IPS DF 6.9 (cell line): ENCODE data around the gene SMAD7.

ENCODE experiments used
- DNase-seq: peaks from one replicate; pipeline ENCODE4 v3.0.0-alpha.2; 2013; ENCODE audit warnings: low read depth, low spot score
- H3K27ac ChIP-seq: one replicate; pipeline ENCODE4 v1.5.1; 2013; ENCODE audit warnings: low read length, control low read depth
- H3K27me3 ChIP-seq: 2 replicates; pipeline ENCODE4 v1.6.1; 2013; ENCODE audit warnings: mild to moderate bottlenecking, low read length; ENCODE audit not compliant: control insufficient read depth, insufficient read depth
- H3K36me3 ChIP-seq: 2 replicates; pipeline ENCODE4 v1.6.1; 2013; ENCODE audit warnings: low read length; ENCODE audit not compliant: control insufficient read depth, insufficient read depth
- H3K4me1 ChIP-seq: 2 replicates; pipeline ENCODE4 v1.6.1; 2013; ENCODE audit warnings: low read length; ENCODE audit not compliant: control insufficient read depth, insufficient read depth
- H3K4me3 ChIP-seq: 2 replicates; pipeline ENCODE4 v1.5.1; 2013; ENCODE audit warnings: mild to moderate bottlenecking, low read length
- H3K9me3 ChIP-seq: 2 replicates; pipeline ENCODE4 v1.6.1; 2013; ENCODE audit warnings: low read length, inconsistent platforms; ENCODE audit not compliant: control insufficient read depth, insufficient read depth
- WGBS: extraction: QIAGEN DNeasy Blood & Tissue Kit; methylation state at CpG from one replicate; pipeline ENCODE4 v1.1.7; 2013; ENCODE audit warnings: mixed read lengths, missing lambda C conversion rate; ENCODE audit not compliant: insufficient read length, insufficient coverage; 5-methylcytosine and 5-hydroxymethylcytosine counted together

The SMAD7 gene

GRCh38 chr18:48952287-48953103 lies 1.7 kb upstream of the SMAD7 start:
- Histone ChIP-seq H3K27me3 (no peaks in the 10 kb centered on the region; the same call in 1 of the 2 replicates), H3K9me3 (no peaks in the 10 kb centered on the region), H3K4me3 (peak overlapping the region; percentile 59; the same call in 1 of the 2 replicates), H3K27ac (peak overlapping the region; percentile 16), H3K4me1 (peaks cover 1% of the 10 kb centered on the region; the same call in 1 of the 2 replicates), H3K36me3 (no peaks in the 10 kb centered on the region)
- no CpG with 5 or more reads among the region's 67 CpGs for WGBS
- no peak for DNase-seq

GRCh38 chr18:48951448-48952286 lies 902 bp upstream of the SMAD7 start:
- Histone ChIP-seq H3K4me3 (peak overlapping the region; percentile 59; the same call in 1 of the 2 replicates), H3K27me3 (no peaks in the 10 kb centered on the region), H3K9me3 (no peaks in the 10 kb centered on the region), H3K4me1 (peaks cover 2% of the 10 kb centered on the region; the same call in 1 of the 2 replicates), H3K36me3 (no peaks in the 10 kb centered on the region), H3K27ac (no peak overlapping the region)
- WGBS: no CpG with 5 or more reads among the region's 106 CpGs
- DNase-seq: no peak

GRCh38 chr18:48949606-48950535 lies 894 bp downstream of the SMAD7 start:
- no peaks in the 10 kb centered on the region for H3K27me3 ChIP-seq
- no peak overlapping the region for H3K27ac ChIP-seq
- H3K4me3 ChIP-seq: peak overlapping the region; percentile 53
- H3K4me1 ChIP-seq: peaks cover 4% of the 10 kb centered on the region
- H3K36me3 ChIP-seq: no peaks in the 10 kb centered on the region
- no CpG with 5 or more reads among the region's 79 CpGs for WGBS
- no peaks in the 10 kb centered on the region for H3K9me3 ChIP-seq
- DNase-seq: no peak

GRCh38 chr18:48949050-48949605 lies 1.6 kb downstream of the SMAD7 start:
- Histone ChIP-seq H3K27ac (no peak overlapping the region), H3K4me3 (peak overlapping the region; percentile 53; the same call in 1 of the 2 replicates), H3K27me3 (no peaks in the 10 kb centered on the region), H3K9me3 (no peaks in the 10 kb centered on the region), H3K36me3 (no peaks in the 10 kb centered on the region), H3K4me1 (peaks cover 4% of the 10 kb centered on the region)
- DNase-seq: no peak
- WGBS: no CpG with 5 or more reads among the region's 27 CpGs

- peak overlapping the region; percentile 53 for H3K4me3 ChIP-seq
- no peaks in the 10 kb centered on the region for H3K9me3 ChIP-seq
- H3K4me1 ChIP-seq: peaks cover 6% of the 10 kb centered on the region
- no CpG with 5 or more reads among the region's 52 CpGs for WGBS
- no peaks in the 10 kb centered on the region for H3K36me3 ChIP-seq
- no peak overlapping the region for H3K27ac ChIP-seq
- DNase-seq: no peak
- no peaks in the 10 kb centered on the region for H3K27me3 ChIP-seq
Measured at GRCh38 chr18:48948112-48949049, 2.4 kb downstream of the SMAD7 start.

GRCh38 chr18:48947560-48947959 lies 3.2 kb downstream of the SMAD7 start:
- H3K9me3 ChIP-seq: no peaks in the 10 kb centered on the region
- no peaks in the 10 kb centered on the region for H3K36me3 ChIP-seq
- H3K27ac ChIP-seq: no peak overlapping the region
- no CpG with 5 or more reads among the region's 3 CpGs for WGBS
- no peak for DNase-seq
- no peak overlapping the region; the same call in 1 of the 2 replicates for H3K4me3 ChIP-seq
- H3K4me1 ChIP-seq: peaks cover 6% of the 10 kb centered on the region
- H3K27me3 ChIP-seq: no peaks in the 10 kb centered on the region

GRCh38 chr18:48947092-48947491 lies 3.7 kb downstream of the SMAD7 start:
- Histone ChIP-seq H3K36me3 (no peaks in the 10 kb centered on the region), H3K9me3 (no peaks in the 10 kb centered on the region), H3K27ac (no peak overlapping the region), H3K4me3 (no peak overlapping the region), H3K4me1 (peaks cover 6% of the 10 kb centered on the region), H3K27me3 (no peaks in the 10 kb centered on the region)
- DNase-seq: no peak
- no CpG with 5 or more reads among the region's 10 CpGs for WGBS

GRCh38 chr18:48946329-48946835 lies 4.4 kb downstream of the SMAD7 start:
- no peak for DNase-seq
- no peak overlapping the region for H3K4me3 ChIP-seq
- no CpG with 5 or more reads among the region's 8 CpGs for WGBS
- no peak overlapping the region for H3K27ac ChIP-seq
- H3K4me1 ChIP-seq: peaks cover 6% of the 10 kb centered on the region
- H3K9me3 ChIP-seq: no peaks in the 10 kb centered on the region
- no peaks in the 10 kb centered on the region for H3K36me3 ChIP-seq
- H3K27me3 ChIP-seq: no peaks in the 10 kb centered on the region

GRCh38 chr18:48945953-48946217 lies 4.9 kb downstream of the SMAD7 start:
- no peak for DNase-seq
- Histone ChIP-seq H3K36me3 (no peaks in the 10 kb centered on the region), H3K4me3 (no peak overlapping the region), H3K27ac (no peak overlapping the region), H3K27me3 (no peaks in the 10 kb centered on the region), H3K4me1 (peaks cover 7% of the 10 kb centered on the region), H3K9me3 (no peaks in the 10 kb centered on the region)
